Stimulated activated naive CD8-positive, alpha-beta T cell treated with anti-CD3 and anti-CD28 coated beads, Interleukin-15, Interleukin-2, amounts not matched to agents 100 ng/mL and 50 ng/mL, for 24 hours (primary cell): Measurements from ENCODE around the gene BRCA2.

Source experiments
- H3K27ac Mint-ChIP-seq: one replicate; pipeline ENCODE4 v1.8.0; 2021; ENCODE audit warnings: mild to moderate bottlenecking, mixed read lengths
- H3K27me3 Mint-ChIP-seq: one replicate; pipeline ENCODE4 v1.8.0; 2021; ENCODE audit warnings: mixed read lengths
- H3K36me3 Mint-ChIP-seq: one replicate; pipeline ENCODE4 v1.8.0; 2021; ENCODE audit warnings: low read depth, mixed read lengths
- H3K4me1 Mint-ChIP-seq: one replicate; pipeline ENCODE4 v1.8.0; 2021; ENCODE audit warnings: low read depth, mixed read lengths
- H3K4me3 Mint-ChIP-seq: one replicate; pipeline ENCODE4 v1.8.0; 2021; ENCODE audit warnings: mild to moderate bottlenecking, mixed read lengths
- H3K9me3 Mint-ChIP-seq: one replicate; pipeline ENCODE4 v1.8.0; 2021; ENCODE audit warnings: mixed read lengths

BRCA2 gene

GRCh38 chr13:32448972-32449371 lies 133.7 kb downstream of the BRCA2 start:
- Mint-ChIP-seq H3K27ac (no peak overlapping the region), H3K9me3 (no peaks in the 10 kb centered on the region), H3K4me1 (peaks cover 8% of the 10 kb centered on the region), H3K36me3 (no peaks in the 10 kb centered on the region), H3K4me3 (no peak overlapping the region), H3K27me3 (no peaks in the 10 kb centered on the region)
